Measurements from ENCODE around the gene AFF3.
A peak's percentile ranks its signal among the peaks of the same experiment; 100 is the strongest.
"Not testable (repeated sequence)": the region's sequence is repeated elsewhere in the genome, so short reads cannot be mapped to it uniquely, and the experiment has no call there.

The AFF3 gene

DNA sequence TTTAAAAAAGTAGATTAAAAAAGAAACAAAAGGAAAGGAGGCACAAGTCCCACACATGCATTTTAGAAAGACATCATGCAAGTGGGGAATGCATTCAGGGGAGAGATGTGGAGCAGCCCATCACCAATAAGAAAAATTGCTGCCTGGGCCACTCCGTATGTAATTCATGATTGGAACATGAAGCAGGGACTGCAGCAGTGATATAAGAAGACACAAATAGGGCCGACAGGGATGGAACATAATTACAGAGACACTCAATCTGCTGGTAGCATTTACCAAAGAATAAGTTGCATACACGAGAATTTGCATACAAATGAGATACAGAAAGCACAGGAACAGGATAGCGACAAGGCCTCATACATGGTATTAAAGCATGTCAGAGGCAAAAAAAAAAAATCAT lies 6.5 kb upstream of the AFF3 start:
- no peak for DNase-seq

- DNase-seq: no peak
These were observed 4.2 kb upstream of the AFF3 start for GRCh38 chr2:100146657-100146960.

DNA sequence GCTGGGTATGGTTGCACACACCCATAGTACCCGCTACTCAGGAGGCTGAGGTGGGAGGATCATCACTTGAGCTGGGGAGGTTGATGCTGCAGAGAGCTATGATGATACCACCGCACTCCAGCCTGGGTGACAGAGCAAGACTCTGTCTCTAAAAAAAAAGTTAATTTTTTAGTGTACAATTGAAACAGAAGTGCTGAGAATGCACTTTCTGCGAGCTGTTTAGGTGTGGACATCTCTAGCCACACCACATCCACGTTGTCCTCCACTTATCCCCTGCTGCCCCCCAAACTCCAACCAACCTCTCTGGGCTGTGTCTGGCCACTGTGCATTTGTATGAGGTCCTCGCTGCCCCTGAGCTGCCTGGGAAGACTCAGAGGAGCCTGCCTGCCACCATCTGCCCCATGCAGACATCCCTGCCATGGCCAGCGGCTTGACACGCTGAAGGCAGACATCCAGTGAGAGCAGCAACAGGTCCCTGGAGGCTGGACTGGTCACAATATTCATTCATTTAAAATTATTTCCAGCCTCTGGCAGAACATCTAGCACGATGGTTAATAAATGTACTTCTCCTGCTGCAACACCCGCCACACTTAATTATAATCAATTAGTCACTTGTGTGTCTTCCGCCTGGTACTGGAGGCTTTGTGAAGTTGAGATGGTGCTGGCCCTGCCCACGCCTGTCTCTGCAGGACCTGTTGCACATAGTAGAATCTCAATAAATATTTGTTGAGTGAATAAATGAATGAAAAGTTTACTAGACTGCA lies 3.7 kb upstream of the AFF3 start:
- DNase-seq: no peak

- no peak for DNase-seq
These were observed 896 bp upstream of the AFF3 start for GRCh38 chr2:100143286-100143685.

- DNase-seq: no peak
These were observed 484 bp downstream of the AFF3 start for GRCh38 chr2:100141906-100142305.

GRCh38 chr2:100140582-100140981 lies 1.8 kb downstream of the AFF3 start:
- no peak for DNase-seq

- no peak for DNase-seq
These were observed 4.4 kb downstream of the AFF3 start for GRCh38 chr2:100137866-100138570.

GRCh38 chr2:100137318-100137717 lies 5.1 kb downstream of the AFF3 start:
- DNase-seq: no peak

DNA sequence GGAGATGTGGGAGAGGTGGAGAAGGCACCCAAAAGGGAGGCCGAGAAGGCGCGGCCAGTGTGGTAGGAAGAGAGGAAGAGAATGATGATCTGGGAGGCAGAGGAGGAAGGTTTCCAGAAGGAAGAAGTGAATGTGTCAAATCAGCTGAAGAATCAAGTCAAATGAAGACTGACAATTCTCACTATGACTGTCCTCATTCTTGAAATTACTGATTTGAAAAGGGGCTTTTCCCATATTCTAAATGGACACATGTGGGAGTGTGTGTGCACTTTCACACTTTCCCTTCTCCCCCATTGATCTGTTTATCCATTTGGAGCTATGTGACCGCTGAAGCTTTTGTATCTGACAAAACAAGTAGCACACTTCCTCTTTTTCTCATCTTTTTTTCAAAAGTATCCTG lies 6.1 kb downstream of the AFF3 start:
- DNase-seq: no peak

DNA sequence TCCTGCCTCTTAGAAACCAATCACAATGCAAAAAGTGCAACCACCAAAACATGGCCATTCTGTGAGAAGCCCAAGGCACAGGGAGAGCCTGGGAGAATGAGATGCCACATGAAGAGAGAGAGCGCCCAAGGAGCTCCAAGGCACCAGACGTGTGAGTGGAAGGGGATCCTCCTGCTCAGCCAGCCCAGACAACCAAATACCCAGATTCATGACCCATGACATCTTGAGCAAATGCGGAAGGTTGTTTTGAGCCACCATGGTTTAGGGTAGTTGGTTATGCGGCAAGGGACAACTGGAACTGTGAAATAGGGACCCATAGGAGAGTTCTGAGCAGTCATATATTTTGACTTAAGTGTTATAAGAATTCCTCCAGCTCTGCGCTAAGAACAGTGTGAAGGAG lies 7.0 kb downstream of the AFF3 start:
- DNase-seq: no peak

DNA sequence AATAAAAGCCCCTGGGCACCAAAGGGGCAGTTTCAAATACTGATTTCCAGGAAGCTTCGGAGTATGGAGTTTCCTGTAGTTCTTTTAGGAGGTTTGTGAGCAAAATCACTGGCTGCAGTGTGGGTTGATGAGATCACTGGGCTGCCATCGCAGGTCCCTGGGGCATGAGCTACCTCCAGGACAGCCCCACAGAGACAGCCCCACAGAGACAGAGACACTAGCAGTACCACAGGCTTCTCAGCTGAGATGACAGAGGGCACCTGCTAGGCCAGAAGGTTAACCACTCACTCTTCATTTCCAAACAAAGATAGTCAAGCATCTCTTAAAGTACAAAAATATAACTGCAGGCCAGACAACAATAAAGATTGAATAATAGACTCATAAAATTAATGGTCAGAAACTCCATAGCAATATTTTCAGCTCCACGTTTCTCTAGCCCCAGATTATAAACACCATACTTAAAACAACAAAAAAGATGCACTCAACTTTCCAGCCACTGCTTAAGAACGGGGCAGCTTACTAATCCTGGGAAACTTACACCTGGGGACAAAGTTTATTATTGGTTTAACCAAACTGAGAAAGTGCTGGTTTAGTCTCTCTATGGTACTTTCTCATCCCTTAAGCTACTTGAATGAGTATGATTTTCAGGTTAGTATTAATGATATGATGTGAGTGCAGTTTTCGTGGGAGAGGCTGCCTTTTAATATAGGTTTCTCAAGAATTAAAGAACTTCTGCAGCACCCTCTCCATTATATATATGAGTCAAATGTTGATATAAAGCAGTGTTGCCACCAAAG lies 11.6 kb downstream of the AFF3 start:
- no peak for DNase-seq

- DNase-seq: no peak
These were observed 15.4 kb downstream of the AFF3 start for GRCh38 chr2:100126897-100127401.

DNA sequence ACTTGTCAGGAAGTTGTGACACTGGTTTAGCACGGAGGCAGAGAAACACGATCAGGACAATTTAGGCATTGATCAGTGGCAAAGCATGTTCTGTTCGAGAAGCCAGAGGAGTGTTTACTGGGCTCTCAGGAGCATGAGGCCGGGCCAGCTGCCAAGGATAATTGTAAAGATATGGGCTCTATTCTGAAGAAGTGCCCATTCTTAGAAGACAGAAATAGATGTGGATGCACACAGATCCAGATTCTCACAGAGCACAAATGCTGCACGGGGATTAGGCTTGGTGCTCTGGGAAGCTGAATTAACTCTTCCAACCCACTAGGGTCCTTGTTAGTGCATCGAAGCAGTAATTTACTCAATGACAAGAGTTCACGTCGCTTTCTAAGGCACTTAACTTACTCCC lies 16.2 kb downstream of the AFF3 start:
- no peak for DNase-seq

DNA sequence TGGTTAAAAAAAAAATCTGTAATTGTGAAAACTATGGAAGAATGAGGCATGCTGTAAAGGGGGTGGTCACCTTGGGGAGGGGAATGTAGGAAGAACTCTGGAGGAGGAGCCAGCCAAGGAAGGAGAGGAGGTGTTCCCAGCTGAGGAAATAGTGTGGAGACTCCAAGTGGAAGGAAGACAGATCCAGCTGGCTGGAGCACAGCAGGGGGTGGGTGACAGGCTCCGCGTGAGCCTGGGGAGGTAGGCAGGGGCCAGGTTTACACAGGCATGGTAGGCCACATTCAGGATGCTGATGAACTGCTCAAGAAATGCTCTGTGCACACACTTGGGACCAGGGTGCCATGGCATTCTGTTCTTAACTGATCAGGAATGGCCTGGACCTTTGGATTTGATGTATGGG lies 16.8 kb downstream of the AFF3 start:
- no peak for DNase-seq

DNA sequence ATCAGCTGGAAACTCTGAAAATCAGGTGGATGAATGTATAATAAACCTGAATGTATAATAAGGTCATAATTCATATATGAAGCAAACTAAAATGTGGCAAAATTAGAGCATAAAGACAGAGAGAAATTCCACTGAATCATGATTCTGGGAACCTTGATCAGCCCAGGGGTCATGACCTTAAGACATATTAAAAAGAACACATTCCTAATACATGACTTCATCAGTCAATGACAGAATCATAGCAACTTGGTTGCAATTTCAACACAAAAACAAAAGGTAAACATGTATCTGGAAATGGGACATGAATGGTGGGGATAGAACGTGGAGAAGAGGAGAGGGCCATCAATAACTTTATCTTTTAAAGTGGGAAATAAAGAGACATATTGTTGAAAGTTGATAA lies 17.6 kb downstream of the AFF3 start:
- no peak for DNase-seq

GRCh38 chr2:100121124-100121718 lies 21.2 kb downstream of the AFF3 start:
- DNase-seq: no peak

DNA sequence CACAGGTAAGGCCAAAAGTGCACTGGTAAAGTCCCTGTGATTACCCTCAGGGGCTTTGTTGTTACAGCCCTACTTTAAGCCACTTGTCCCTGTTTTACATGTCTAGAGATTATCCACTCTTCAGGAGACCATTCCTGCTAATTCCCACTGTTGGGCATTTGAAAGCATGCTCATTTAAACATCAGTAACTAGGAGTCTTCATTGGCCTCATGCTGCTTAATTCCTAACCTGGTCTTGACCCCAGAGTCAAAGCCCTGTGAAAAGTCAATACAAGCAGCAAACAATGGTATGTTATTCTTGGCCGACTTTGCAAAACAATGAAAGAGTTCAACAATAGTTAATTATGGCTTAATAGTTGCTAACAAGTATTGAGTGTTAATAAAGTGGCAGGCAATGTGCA lies 23.2 kb downstream of the AFF3 start:
- DNase-seq: no peak

DNA sequence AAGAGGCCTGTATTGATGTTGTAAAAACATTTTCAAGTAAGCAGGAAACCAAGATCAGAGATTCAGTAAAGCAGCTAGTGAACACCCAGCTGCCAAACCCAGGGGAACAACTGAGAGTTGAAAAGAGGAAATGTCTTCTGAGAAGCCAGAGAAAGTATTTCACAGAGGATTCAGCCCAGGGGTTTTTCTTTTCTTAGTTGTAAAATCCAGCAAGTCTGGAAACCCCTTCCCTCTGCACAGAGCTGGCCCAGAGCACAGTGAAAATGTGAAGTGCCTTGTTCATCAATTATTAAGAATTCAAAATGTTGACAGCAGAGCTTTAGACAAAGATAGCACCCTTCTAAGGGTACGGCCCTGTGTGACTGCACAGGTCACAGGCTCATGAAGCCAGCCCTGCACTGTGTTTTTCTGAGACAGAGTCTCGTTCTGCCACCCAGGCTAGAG lies 28.4 kb downstream of the AFF3 start:
- DNase-seq: peak; percentile 20

DNA sequence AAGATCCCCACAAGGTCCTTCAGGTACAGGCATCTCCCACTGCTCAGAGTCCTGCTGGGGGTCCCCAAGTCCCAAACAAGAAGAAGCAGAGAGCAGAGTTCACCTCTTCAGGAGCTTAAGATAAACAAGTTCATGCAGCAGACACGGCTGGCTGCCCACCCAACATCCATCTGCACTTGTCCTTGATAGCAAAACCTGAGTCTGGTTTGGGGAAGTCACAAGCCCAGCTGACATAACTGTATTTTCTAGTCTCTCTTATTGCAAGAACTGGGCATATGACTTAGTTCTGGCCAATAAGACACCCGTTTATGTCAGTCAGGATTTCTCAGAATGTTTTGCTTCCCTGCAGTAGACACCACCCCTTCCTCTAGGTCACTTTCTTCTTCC lies 31.8 kb downstream of the AFF3 start:
- peak; percentile 22 for DNase-seq

- no peak for DNase-seq
These were observed 32.3 kb downstream of the AFF3 start for GRCh38 chr2:100109986-100110613.

DNA sequence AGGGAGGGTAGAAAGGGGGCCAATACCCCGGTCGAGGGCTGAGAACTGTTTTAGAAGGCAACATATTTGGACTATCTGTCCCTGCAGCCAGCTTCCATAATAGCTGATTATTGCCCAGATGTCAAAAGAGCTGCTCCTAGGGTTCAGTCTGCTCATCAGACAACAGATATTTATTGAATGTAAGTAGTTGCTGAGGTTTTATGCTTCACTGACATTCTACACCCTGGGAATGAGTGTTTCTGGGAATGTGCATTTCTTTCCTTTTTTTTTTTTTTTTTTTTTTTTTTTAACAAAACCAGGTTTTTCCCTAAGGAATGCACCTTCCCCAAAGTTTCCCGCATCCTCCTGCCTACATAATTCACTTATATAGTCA lies 33.8 kb downstream of the AFF3 start:
- not testable (repeated sequence) for DNase-seq

GRCh38 chr2:100107906-100108647 lies 34.3 kb downstream of the AFF3 start:
- peak; percentile 27 for DNase-seq
